C4-2B (cell line): ENCODE results near the gene WDR18.

Experiments used
- CTCF ChIP-seq: fragments of 450-650 bp; conservative IDR thresholded peaks from 2 replicates; pipeline ENCODE4 v1.5.1; 2017; ENCODE audit warnings: mild to moderate bottlenecking
- ZFX ChIP-seq: fragments of 450-650 bp; IDR thresholded peaks from 2 replicates; pipeline ENCODE4 v1.6.1; 2017

- no peak for TF ChIP-seq ZFX
- no peak for TF ChIP-seq CTCF
These were observed 24.1 kb upstream of the WDR18 start for GRCh38 chr19:960020-960419.
